Measurements from ENCODE around the gene SNX9. TPM values are rescaled to one million over a fixed set of nuclear protein-coding genes. Genes with fewer than 3 reads are reported as not detected.

The SNX9 gene
- total and polyA plus RNA-seq, 12 donors: 18.8 to 39.7 (median 31.2) TPM

GRCh38 chr6:157942351-157942750 is 119.3 kb downstream of the SNX9 start:
- Histone ChIP-seq H3K27me3 (no peaks in the 10 kb centered on the region), H3K9me3 (no peaks in the 10 kb centered on the region), H3K4me3 (no peak overlapping the region), H3K36me3 (peaks cover 0 to 94% (median 66%) of the 10 kb centered on the region in 9 donors), H3K4me1 (peaks cover 0 to 5% (median 0%) of the 10 kb centered on the region in 9 donors), H3K27ac (no peak overlapping the region)
- no peak for TF ChIP-seq CTCF (IDR thresholded peaks at IDR 0.05)
- intact Hi-C loops (cut with DNase I): no loop called here
- ATAC-seq: no peak
- WGBS, 2 donors: 89 to 92% methylated on average over 14 of the region's 14 CpGs
- no peak for DNase-seq

DNA sequence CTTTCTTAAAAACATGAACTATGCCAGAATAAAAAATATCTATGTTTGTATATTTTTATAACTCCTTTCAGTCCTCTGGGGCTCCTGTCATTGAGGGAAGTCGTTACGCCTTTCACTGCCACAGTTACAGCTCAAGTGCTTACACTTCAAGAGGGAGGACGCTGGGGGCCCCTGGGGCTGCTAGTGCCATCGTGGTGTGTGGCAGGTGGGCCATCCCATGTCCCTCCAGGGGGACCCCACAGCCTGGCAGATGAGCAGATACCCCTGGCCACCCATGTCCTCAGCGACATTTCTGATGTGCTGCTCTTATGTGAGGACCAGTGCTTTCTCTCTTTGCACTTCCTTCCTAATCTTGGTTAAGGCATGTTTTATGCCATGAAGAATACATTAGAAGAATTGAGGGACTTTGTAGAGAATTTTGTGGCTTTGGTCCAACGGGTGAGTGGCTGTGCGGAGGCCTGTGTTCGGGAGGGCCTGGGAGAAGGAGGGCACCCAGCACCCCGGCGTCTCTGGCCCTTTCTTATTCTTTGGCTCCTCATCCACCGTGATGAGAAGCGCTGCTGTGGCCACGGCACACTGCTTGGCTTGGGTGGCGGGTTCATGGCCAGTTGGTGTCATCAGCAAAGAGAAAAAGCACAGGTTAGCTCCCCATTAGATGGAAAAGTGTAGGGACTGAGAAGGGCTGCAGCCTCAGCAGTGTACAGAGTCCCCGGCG is 120.4 kb downstream of the SNX9 start:
- H3K36me3 ChIP-seq: peaks cover 0 to 83% (median 58%) of the 10 kb centered on the region in 9 donors
- WGBS, 2 donors: 89 to 90% methylated on average over 16 of the region's 16 CpGs
- no peak overlapping the region for H3K4me3 ChIP-seq
- H3K27ac ChIP-seq: no peak overlapping the region
- no peaks in the 10 kb centered on the region for H3K9me3 ChIP-seq
- DNase-seq (no peak), ATAC-seq (no peak)
- TF ChIP-seq CTCF (IDR thresholded peaks at IDR 0.05): no peak
- intact Hi-C loops (cut with DNase I): no loop called here
- peaks cover 0 to under 1% (median 0%) of the 10 kb centered on the region in 9 donors for H3K4me1 ChIP-seq
- H3K27me3 ChIP-seq: no peaks in the 10 kb centered on the region

- no peak overlapping the region for H3K27ac ChIP-seq
- no peaks in the 10 kb centered on the region for H3K27me3 ChIP-seq
- no peaks in the 10 kb centered on the region for H3K4me1 ChIP-seq
- DNase-seq: no peak
- no peak for ATAC-seq
- 94 to 96% methylated on average over 15 of the region's 15 CpGs for WGBS, 2 donors
- no peak overlapping the region for H3K4me3 ChIP-seq
- no peak for TF ChIP-seq CTCF (IDR thresholded peaks at IDR 0.05)
- intact Hi-C loops (cut with DNase I): no loop called here
- peaks cover 0 to 78% (median 52%) of the 10 kb centered on the region in 9 donors for H3K36me3 ChIP-seq
- H3K9me3 ChIP-seq: peaks cover 0 to 2% (median 0%) of the 10 kb centered on the region in 11 donors
Measured at GRCh38 chr6:157943964-157944283, 120.9 kb downstream of the SNX9 start.

DNA sequence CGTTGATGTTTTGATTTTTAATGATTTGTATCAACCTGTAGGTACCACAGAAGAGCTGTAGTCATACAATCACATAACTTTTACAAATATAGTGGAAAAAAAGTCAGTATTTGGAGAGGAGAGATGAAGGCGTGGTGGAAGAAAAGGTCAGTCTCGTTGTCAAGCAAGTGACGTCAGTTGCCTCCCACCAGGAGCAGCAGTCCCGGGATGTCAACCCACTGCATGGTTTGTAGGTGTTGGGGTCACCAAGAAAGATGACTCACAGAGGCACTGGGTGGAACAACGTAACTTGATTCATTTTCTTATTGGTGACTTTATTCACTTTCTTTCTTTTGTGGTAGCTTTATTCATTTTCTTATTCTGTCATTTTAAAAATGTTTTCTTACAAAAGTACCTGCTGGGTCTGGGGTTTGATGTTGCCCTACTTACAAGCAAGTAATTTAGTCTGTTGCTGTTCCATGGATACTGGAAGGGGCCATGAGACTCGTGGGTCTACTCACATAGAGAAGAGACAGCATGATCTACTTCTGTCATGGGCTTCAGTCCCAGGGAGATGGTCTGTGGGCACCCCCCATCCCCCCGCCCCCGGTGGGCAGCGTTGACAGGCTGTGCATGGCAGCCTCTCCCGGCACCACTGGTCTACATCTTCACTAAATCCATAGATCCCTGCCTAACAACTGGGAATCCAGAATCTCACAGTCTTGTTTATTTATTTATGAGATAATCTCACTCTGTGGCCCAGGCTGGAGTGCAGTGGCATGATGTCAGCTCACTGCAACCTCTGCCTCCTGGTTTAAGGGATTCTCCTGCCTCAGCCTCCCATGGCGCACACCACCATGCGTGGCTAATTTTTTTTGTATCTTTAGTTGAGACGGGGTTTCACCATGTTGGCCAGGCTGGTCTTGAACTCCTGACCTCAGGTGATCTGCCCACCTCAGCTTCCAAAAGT is 122.2 kb downstream of the SNX9 start:
- Histone ChIP-seq H3K27me3 (no peaks in the 10 kb centered on the region), H3K9me3 (peaks cover 0 to 15% (median 0%) of the 10 kb centered on the region in 11 donors), H3K4me1 (no peaks in the 10 kb centered on the region), H3K27ac (no peak overlapping the region), H3K36me3 (peaks cover 0 to 65% (median 42%) of the 10 kb centered on the region in 9 donors), H3K4me3 (no peak overlapping the region)
- 90 to 91% methylated on average over 14 of the region's 14 CpGs for WGBS, 2 donors
- no peak for DNase-seq
- TF ChIP-seq CTCF (IDR thresholded peaks at IDR 0.05): no peak
- intact Hi-C loops (cut with DNase I): no loop called here
- ATAC-seq: peak in 1 of 8 donors; percentile 56

Data from heart right ventricle (tissue), 16 donors.